ENCODE data around the gene GCNT2.

- no peak for TF ChIP-seq POLR2AphosphoS5 (IDR thresholded peaks at IDR 0.05)
- TF ChIP-seq CTCF (IDR thresholded peaks at IDR 0.05 in 8 of 11, conservative IDR thresholded peaks at IDR 0.05 in 3 of 11) = no peak
- no peak for TF ChIP-seq POLR2A (IDR thresholded peaks at IDR 0.05)
These were observed 8.2 kb downstream of the GCNT2 start for GRCh38 chr6:10529231-10529801.

All from spleen (tissue), 7 donors.